Measurements from ENCODE around the gene MACROD1.

Gene MACROD1

DNA sequence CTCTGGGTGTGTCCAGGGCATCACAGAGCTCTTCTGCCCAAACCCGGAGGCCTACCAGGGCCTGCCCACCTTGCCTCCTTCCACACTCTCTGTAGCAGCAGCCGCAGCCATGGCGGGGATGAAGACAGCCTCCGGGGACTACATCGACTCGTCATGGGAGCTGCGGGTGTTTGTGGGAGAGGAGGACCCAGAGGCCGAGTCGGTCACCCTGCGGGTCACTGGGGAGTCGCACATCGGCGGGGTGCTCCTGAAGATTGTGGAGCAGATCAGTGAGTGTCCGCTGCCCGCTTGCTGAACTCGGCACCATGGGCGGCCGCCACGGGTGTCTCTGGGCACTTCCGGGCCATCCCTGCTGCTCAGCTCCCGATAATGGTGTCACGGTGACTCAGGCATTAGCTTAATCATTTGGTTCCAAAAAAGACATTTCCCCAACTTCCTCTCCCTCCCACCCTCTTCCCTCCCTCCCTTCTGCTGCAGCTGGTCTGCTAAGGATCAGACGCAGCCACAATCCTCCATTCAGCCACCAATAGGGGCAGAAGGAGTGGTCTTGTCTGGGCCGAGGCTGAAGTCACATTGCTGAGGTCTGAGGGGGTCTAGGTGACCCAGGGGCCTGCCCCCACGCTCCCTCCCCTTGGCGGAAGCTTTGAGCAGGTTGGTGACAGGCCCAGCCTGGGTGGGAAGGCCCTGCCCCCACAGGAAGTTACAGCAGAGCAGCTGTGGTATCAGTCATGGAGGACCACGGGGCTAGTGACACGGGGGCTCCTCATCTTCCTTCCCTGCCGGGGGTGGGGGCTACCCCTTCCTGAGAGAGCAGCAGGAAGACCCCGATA, 41.6 kb upstream of the MACROD1 start:
- DNase-seq (ENCODE audit: extremely low read depth, low read depth): no peak
- TF ChIP-seq, protein P1, sequence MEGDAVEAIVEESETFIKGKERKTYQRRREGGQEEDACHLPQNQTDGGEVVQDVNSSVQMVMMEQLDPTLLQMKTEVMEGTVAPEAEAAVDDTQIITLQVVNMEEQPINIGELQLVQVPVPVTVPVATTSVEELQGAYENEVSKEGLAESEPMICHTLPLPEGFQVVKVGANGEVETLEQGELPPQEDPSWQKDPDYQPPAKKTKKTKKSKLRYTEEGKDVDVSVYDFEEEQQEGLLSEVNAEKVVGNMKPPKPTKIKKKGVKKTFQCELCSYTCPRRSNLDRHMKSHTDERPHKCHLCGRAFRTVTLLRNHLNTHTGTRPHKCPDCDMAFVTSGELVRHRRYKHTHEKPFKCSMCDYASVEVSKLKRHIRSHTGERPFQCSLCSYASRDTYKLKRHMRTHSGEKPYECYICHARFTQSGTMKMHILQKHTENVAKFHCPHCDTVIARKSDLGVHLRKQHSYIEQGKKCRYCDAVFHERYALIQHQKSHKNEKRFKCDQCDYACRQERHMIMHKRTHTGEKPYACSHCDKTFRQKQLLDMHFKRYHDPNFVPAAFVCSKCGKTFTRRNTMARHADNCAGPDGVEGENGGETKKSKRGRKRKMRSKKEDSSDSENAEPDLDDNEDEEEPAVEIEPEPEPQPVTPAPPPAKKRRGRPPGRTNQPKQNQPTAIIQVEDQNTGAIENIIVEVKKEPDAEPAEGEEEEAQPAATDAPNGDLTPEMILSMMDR (IDR thresholded peaks at IDR 0.05; ENCODE audit: low read depth, low read length): no peak

GRCh38 chr11:64206457-64207255, 40.7 kb upstream of the MACROD1 start, which contains the start of gene FERMT3:
Gene FERMT3 (plus strand): TSS chr11:64206721. CDS start chr11:64207365, 644 bp downstream.
- TF ChIP-seq, protein P1 (IDR thresholded peaks at IDR 0.05; ENCODE audit: low read depth, low read length): no peak
- no peak for DNase-seq (ENCODE audit: extremely low read depth, low read depth)

DNA sequence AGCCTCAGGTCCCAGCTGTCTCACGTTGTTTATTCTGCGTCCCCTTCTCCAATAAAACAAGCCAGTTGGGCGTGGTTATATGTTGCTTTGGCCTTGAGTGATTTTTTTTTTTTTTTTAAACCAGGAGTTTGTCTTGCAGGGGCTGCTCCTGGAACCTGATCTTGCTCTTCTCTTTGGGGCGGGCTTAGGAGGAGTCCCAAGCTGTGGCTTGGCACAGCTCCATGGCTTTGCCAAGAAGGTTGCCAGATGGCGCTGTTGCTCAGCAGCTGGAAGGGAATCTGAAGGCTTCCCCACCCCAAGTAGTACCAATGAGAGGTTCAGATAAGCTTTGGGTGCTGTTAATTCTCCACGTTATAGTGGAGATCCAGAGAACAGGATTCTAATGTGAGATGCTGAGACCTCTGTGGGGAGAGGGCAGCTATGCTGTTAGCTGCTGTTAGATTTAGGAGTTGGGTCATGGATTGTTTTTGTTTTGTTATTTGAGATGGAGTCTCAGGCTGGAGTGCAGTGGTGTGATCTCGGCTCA, 38.6 kb upstream of the MACROD1 start:
- TF ChIP-seq, protein P1 (IDR thresholded peaks at IDR 0.05; ENCODE audit: low read depth, low read length): peak; percentile 79
- DNase-seq (ENCODE audit: extremely low read depth, low read depth): peak; percentile 97

DNA sequence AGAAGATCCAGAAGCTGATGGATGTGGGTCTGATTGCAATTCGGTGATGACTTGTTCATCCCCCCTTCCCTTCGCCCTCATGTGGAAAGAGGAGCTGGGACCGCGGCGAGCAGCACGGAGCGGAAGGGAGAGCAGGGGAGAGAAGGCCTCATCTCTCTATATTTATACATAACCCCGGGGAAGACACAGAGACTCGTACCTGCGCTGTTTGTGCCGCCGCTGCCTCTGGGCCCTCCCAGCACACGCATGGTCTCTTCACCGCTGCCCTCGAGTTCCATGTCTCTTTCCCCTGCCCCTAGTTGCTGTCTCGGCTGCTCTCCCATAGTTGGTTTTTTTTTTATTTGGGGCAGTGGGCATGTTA, 38.1 kb upstream of the MACROD1 start:
- no peak for DNase-seq (ENCODE audit: extremely low read depth, low read depth)
- TF ChIP-seq, protein P1 (IDR thresholded peaks at IDR 0.05; ENCODE audit: low read depth, low read length): no peak

DNA sequence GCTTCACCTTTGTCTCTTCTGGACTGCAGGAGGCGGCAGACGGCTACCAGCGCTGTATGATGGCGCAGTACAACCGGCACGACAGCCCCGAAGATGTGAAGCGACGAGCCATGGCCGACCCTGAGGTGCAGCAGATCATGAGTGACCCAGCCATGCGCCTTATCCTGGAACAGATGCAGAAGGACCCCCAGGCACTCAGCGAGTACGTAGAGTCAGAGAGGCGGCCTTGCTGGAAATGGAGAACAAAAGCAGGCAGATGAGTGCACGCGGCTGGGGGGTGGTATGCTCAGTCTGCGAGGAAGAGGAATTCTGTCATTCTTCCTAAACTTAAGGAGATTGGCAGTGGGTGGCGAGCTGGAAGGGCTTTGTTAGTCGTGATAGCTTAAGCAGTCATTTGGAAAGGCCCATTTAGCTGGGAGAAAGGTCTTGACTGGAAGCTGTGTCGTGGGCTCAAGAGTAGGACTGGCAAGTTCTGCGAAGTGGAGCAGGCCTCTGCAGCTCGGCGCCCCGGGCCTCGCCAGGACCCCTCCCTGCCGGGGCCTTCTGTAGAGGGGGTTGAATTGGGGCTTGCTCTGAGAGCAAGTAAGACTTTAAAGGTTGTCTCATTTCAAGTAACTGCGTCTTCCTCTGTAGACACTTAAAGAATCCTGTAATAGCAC, 37.6 kb upstream of the MACROD1 start:
- no peak for DNase-seq (ENCODE audit: extremely low read depth, low read depth)
- TF ChIP-seq, protein P1 (IDR thresholded peaks at IDR 0.05; ENCODE audit: low read depth, low read length): no peak

DNA sequence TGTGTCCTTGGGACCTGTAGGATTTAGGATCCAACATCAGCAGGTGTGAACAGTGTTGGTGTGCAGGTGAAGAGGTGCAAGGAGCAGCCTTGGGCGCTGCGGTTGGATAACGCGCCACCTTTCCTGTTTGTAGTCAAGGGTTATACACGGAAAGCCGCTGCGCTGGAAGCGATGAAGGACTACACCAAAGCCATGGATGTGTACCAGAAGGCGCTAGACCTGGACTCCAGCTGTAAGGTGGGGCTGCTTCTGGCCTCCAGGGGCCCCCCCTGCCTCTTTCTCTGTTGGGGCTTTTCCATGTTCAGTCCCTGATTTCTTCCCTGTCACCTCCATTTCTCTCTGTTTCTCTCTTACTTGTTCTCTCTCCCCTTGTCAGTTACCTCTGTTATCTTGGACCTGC, 37.1 kb upstream of the MACROD1 start:
- TF ChIP-seq, protein P1 (IDR thresholded peaks at IDR 0.05; ENCODE audit: low read depth, low read length): no peak
- no peak for DNase-seq (ENCODE audit: extremely low read depth, low read depth)
